ENCODE results near the gene ZSWIM7. TPM values are rescaled to one million over a fixed set of nuclear protein-coding genes. Genes with fewer than 3 reads are reported as not detected.

ZSWIM7 gene
- total RNA-seq, 4 donors from 2014 or later, result 7.7 to 21.5 (median 12.9) TPM

- Histone ChIP-seq H3K4me3 (no peak overlapping the region), H3K27ac (no peak overlapping the region), H3K4me1 (peaks cover 0 to 18% (median 0%) of the 10 kb centered on the region in 4 donors), H3K9me3 (no peaks in the 10 kb centered on the region), H3K27me3 (no peaks in the 10 kb centered on the region), H3K36me3 (no peaks in the 10 kb centered on the region)
- TF ChIP-seq CTCF (IDR thresholded peaks at IDR 0.05) (no peak), POLR2A (IDR thresholded peaks at IDR 0.05) (no peak)
- DNase-seq, result no peak
Measured at GRCh38 chr17:15969463-15969862, 30.0 kb downstream of the ZSWIM7 start.

GRCh38 chr17:15967706-15968399 is 31.7 kb downstream of the ZSWIM7 start:
- peaks cover 0 to 18% (median 0%) of the 10 kb centered on the region in 4 donors for H3K4me1 ChIP-seq
- no peaks in the 10 kb centered on the region for H3K27me3 ChIP-seq
- H3K9me3 ChIP-seq, result no peaks in the 10 kb centered on the region
- H3K27ac ChIP-seq, result no peak overlapping the region
- H3K4me3 ChIP-seq, result no peak overlapping the region
- TF ChIP-seq CTCF (IDR thresholded peaks at IDR 0.05) (no peak), POLR2A (IDR thresholded peaks at IDR 0.05) (no peak)
- H3K36me3 ChIP-seq, result no peaks in the 10 kb centered on the region
- DNase-seq, result no peak

GRCh38 chr17:15966879-15967248 is 32.6 kb downstream of the ZSWIM7 start:
- no peaks in the 10 kb centered on the region for H3K9me3 ChIP-seq
- TF ChIP-seq CTCF (IDR thresholded peaks at IDR 0.05) (no peak), POLR2A (IDR thresholded peaks at IDR 0.05) (no peak)
- peak in 2 of 3 donors; percentile 56 to 71 for DNase-seq
- peaks cover 0 to 18% (median 0%) of the 10 kb centered on the region in 4 donors for H3K4me1 ChIP-seq
- peak overlapping the region in 3 of 4 donors; percentile 26 to 62 (median 37) for H3K27ac ChIP-seq
- no peaks in the 10 kb centered on the region for H3K36me3 ChIP-seq
- H3K4me3 ChIP-seq, result no peak overlapping the region
- H3K27me3 ChIP-seq, result no peaks in the 10 kb centered on the region

- Histone ChIP-seq H3K27me3 (no peaks in the 10 kb centered on the region), H3K4me1 (peaks cover 0 to 18% (median 0%) of the 10 kb centered on the region in 4 donors), H3K4me3 (no peak overlapping the region), H3K9me3 (no peaks in the 10 kb centered on the region), H3K36me3 (no peaks in the 10 kb centered on the region), H3K27ac (peak overlapping the region in 3 of 4 donors; percentile 26 to 62 (median 37))
- DNase-seq, result no peak
- TF ChIP-seq CTCF (IDR thresholded peaks at IDR 0.05) (no peak), POLR2A (IDR thresholded peaks at IDR 0.05) (no peak)
Measured at GRCh38 chr17:15966183-15966878, 33.2 kb downstream of the ZSWIM7 start.

GRCh38 chr17:15965528-15965927 is 34.0 kb downstream of the ZSWIM7 start:
- DNase-seq, result no peak
- Histone ChIP-seq H3K4me1 (peaks cover 0 to 18% (median 0%) of the 10 kb centered on the region in 4 donors), H3K9me3 (no peaks in the 10 kb centered on the region), H3K4me3 (no peak overlapping the region), H3K36me3 (no peaks in the 10 kb centered on the region), H3K27ac (no peak overlapping the region), H3K27me3 (no peaks in the 10 kb centered on the region)
- TF ChIP-seq POLR2A (IDR thresholded peaks at IDR 0.05) (no peak), CTCF (IDR thresholded peaks at IDR 0.05) (no peak)
